ENCODE results near the gene PRKCH. TPM values are rescaled to one million over a fixed set of nuclear protein-coding genes. Genes with fewer than 3 reads are reported as not detected.
A peak's percentile ranks its signal among the peaks of the same experiment; 100 is the strongest.

PRKCH gene
- total and polyA plus RNA-seq, 2 of the 13 experiments (the other 11 are each of a cell fraction or from before 2014, with no cell fraction given) = 0.48 to 1.3 TPM

- TF ChIP-seq STAT6 (CRISPR knock-in tag; IDR thresholded peaks at IDR 0.05; ENCODE audit: borderline replicate concordance) (no peak), ZNF350 (CRISPR knock-in tag; IDR thresholded peaks at IDR 0.05; ENCODE audit: borderline replicate concordance, low read depth) (peak; percentile 64), SRSF1 (optimal IDR thresholded peaks at IDR 0.05; ENCODE audit: low read depth, low read length) (no peak), ZNF530 (CRISPR knock-in tag; IDR thresholded peaks at IDR 0.05; ENCODE audit: low read depth) (no peak), CREB1 (IDR thresholded peaks at IDR 0.05) (peak; percentile 43; the same call in 1 of the 2 replicates), CREB1 (CRISPR knock-in tag; IDR thresholded peaks at IDR 0.05) (peak; percentile 85), ZNF510 (CRISPR knock-in tag; IDR thresholded peaks at IDR 0.05; ENCODE audit: low read depth) (no peak), SRF (IDR thresholded peaks at IDR 0.05; ENCODE audit: low read depth, low read length) (peak; percentile 82), ZNF569 (CRISPR knock-in tag; IDR thresholded peaks at IDR 0.05; ENCODE audit: borderline replicate concordance) (no peak), MATR3 (CRISPR knock-in tag; IDR thresholded peaks at IDR 0.05) (no peak), ISX (CRISPR knock-in tag; conservative IDR thresholded peaks at IDR 0.05) (no peak), RARA (CRISPR knock-in tag; IDR thresholded peaks at IDR 0.05) (peak; percentile 98), ZNF343 (CRISPR knock-in tag; IDR thresholded peaks at IDR 0.05) (no peak), BORCS8-MEF2B (CRISPR knock-in tag; IDR thresholded peaks at IDR 0.05) (no peak), ATF5 (CRISPR knock-in tag; IDR thresholded peaks at IDR 0.05; ENCODE audit: low read depth) (no peak), ZNF225 (CRISPR knock-in tag; IDR thresholded peaks at IDR 0.05) (no peak), PLSCR1 (CRISPR knock-in tag; IDR thresholded peaks at IDR 0.05; ENCODE audit: borderline replicate concordance) (no peak), POLR2AphosphoS2 (IDR thresholded peaks at IDR 0.05; ENCODE audit: low read depth, low read length) (no peak), ZNF512B (CRISPR knock-in tag; IDR thresholded peaks at IDR 0.05; ENCODE audit: borderline replicate concordance) (no peak)
These were observed 232.6 kb downstream of the PRKCH start (continued) for GRCh38 chr14:61553730-61554641.
